ENCODE data around the gene CADPS. TPM values are rescaled to one million over a fixed set of nuclear protein-coding genes. Genes with fewer than 3 reads are reported as not detected.

CADPS gene
- total RNA-seq, 1 experiment from 2014 or later: not detected

GRCh38 chr3:62539762-62540161, 335.5 kb downstream of the CADPS start:
- Histone ChIP-seq H3K4me1 (replicated peaks; ENCODE audit: insufficient read depth) (no peaks in the 10 kb centered on the region), H3K4me3 (no peak overlapping the region), H4K20me1 (ENCODE audit: insufficient read depth) (no peaks in the 10 kb centered on the region), H3K9me3 (ENCODE audit: insufficient read depth, low read depth) (no peaks in the 10 kb centered on the region), H3F3A (ENCODE audit: insufficient read depth, low read depth) (no peaks in the 10 kb centered on the region), H3K36me3 (ENCODE audit: low read depth) (no peaks in the 10 kb centered on the region), H3K4me2 (no peak overlapping the region), H3K79me2 (ENCODE audit: low read depth) (no peaks in the 10 kb centered on the region), H3K27ac (no peak overlapping the region), H2AFZ (no peak overlapping the region), H3K27me3 (ENCODE audit: insufficient read depth, low read depth) (peaks cover 47% of the 10 kb centered on the region), H3K9me2 (ENCODE audit: insufficient read depth) (no peaks in the 10 kb centered on the region)
- POLR2A ChIA-PET (ENCODE audit: unreplicated experiment): no interaction called here
- TF ChIP-seq CTCF (conservative IDR thresholded peaks at IDR 0.05): no peak
- TF ChIP-seq EZH2 (IDR thresholded peaks at IDR 0.05; ENCODE audit: low read depth): no peak
- CTCF ChIA-PET: no interaction called here
- BruUV-seq (replicated peaks): no TSS peak
- DNase-seq: no peak
- intact Hi-C loops (cut with micrococcal nuclease; ENCODE audit: unreplicated experiment): no loop called here

DNA sequence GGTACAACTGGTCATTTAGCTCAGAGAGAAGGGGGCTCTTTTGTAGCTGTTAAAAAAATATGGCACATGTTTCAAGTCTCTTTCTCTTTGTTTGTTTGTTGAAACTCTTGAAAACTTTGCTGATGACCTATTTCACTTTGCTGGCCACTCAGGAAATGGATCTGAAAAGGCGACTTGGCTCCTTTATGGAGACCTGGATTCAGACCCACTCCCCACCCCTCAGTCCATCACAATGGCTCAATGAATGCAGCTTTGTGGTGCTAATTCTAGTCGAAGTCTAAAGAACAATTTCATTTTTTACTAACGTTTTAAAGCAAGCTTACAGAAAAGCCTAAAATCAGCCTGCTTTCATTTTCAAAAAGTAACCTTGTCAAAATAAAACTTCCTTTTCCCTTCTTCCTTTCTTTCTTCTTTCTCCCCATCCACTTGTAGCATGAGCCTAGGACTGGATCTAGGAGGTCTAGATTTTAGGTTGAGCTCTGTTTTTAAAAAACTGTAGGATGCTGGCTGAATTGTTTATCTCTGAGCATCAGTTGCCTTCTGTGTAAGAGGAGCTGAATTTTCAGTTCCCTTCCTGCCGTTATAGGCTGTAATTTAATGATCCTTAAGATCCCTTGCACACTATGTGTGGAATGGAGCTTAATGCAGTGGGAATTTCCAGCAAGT, 336.4 kb downstream of the CADPS start:
- Histone ChIP-seq H3K27ac (no peak overlapping the region), H3K9me2 (ENCODE audit: insufficient read depth) (no peaks in the 10 kb centered on the region), H2AFZ (no peak overlapping the region), H3K27me3 (ENCODE audit: insufficient read depth, low read depth) (peaks cover 48% of the 10 kb centered on the region), H3K36me3 (ENCODE audit: low read depth) (no peaks in the 10 kb centered on the region), H3K9me3 (ENCODE audit: insufficient read depth, low read depth) (no peaks in the 10 kb centered on the region), H3K4me1 (replicated peaks; ENCODE audit: insufficient read depth) (no peaks in the 10 kb centered on the region), H3F3A (ENCODE audit: insufficient read depth, low read depth) (no peaks in the 10 kb centered on the region), H4K20me1 (ENCODE audit: insufficient read depth) (no peaks in the 10 kb centered on the region), H3K79me2 (ENCODE audit: low read depth) (no peaks in the 10 kb centered on the region), H3K4me3 (no peak overlapping the region), H3K4me2 (no peak overlapping the region)
- no peak for DNase-seq
- no TSS peak for BruUV-seq (replicated peaks)
- ChIA-PET CTCF (no interaction called here), POLR2A (ENCODE audit: unreplicated experiment) (no interaction called here)
- TF ChIP-seq EZH2 (IDR thresholded peaks at IDR 0.05; ENCODE audit: low read depth) (no peak), CTCF (conservative IDR thresholded peaks at IDR 0.05) (no peak)
- intact Hi-C loops (cut with micrococcal nuclease; ENCODE audit: unreplicated experiment): no loop called here

DNA sequence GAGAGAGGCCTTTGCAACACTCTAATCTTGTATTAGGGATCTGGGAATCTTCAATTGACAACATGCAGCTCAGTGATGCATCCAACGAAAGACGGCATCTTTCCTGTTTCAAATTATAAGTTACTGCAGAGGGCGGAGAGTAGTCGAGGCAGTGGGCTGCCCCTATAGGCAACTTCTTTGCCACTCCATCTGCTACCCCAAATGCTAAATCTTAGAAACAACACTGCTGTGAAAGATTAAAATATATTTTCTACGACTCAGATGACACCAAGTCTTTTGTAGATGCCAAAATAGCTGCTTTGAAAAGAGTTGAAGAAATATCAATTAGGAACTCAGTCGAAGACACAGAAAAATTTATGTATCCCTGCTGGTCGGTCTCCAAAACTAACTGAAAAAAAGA, 340.9 kb downstream of the CADPS start:
- intact Hi-C loops (cut with micrococcal nuclease; ENCODE audit: unreplicated experiment): no loop called here
- no peaks in the 10 kb centered on the region for H3K79me2 ChIP-seq (ENCODE audit: low read depth)
- no peaks in the 10 kb centered on the region for H3K36me3 ChIP-seq (ENCODE audit: low read depth)
- H2AFZ ChIP-seq: no peak overlapping the region
- H3F3A ChIP-seq (ENCODE audit: insufficient read depth, low read depth): no peaks in the 10 kb centered on the region
- no peak for DNase-seq
- peaks cover 53% of the 10 kb centered on the region; the same call in 1 of the 2 replicates for H3K27me3 ChIP-seq (ENCODE audit: insufficient read depth, low read depth)
- H3K9me2 ChIP-seq (ENCODE audit: insufficient read depth): peaks cover 4% of the 10 kb centered on the region; the same call in 1 of the 2 replicates
- H4K20me1 ChIP-seq (ENCODE audit: insufficient read depth): no peaks in the 10 kb centered on the region
- no TSS peak for BruUV-seq (replicated peaks)
- H3K9me3 ChIP-seq (ENCODE audit: insufficient read depth, low read depth): no peaks in the 10 kb centered on the region
- H3K4me3 ChIP-seq: no peak overlapping the region
- ChIA-PET POLR2A (ENCODE audit: unreplicated experiment) (no interaction called here), CTCF (no interaction called here)
- no peak for TF ChIP-seq CTCF (conservative IDR thresholded peaks at IDR 0.05)
- TF ChIP-seq EZH2 (IDR thresholded peaks at IDR 0.05; ENCODE audit: low read depth): no peak
- H3K4me2 ChIP-seq: no peak overlapping the region
- H3K27ac ChIP-seq: no peak overlapping the region
- H3K4me1 ChIP-seq (replicated peaks; ENCODE audit: insufficient read depth): no peaks in the 10 kb centered on the region

All from PC-9 (cell line).